OCI-LY1 (cell line): Measurements from ENCODE around the gene SH3PXD2A.

Experiments used
- EZH2 ChIP-seq: fragments of 200-600 bp; sonication (generic), shearing (Covaris generic); IDR thresholded peaks from 2 replicates; pipeline ENCODE4 v1.8.0; 2017; ENCODE audit warnings: borderline replicate concordance, mixed run types, mild to moderate bottlenecking, antibody characterized with exemption, low read length, moderate library complexity, mixed read lengths
- TF ChIP-seq, protein P1 (sequence below): fragments of 200-600 bp; sonication (generic), shearing (Covaris generic); IDR thresholded peaks from 2 replicates; pipeline ENCODE4 v1.5.1; 2017; ENCODE audit warnings: mild to moderate bottlenecking, antibody characterized with exemption, low read length, moderate library complexity, mixed read lengths

DNA sequence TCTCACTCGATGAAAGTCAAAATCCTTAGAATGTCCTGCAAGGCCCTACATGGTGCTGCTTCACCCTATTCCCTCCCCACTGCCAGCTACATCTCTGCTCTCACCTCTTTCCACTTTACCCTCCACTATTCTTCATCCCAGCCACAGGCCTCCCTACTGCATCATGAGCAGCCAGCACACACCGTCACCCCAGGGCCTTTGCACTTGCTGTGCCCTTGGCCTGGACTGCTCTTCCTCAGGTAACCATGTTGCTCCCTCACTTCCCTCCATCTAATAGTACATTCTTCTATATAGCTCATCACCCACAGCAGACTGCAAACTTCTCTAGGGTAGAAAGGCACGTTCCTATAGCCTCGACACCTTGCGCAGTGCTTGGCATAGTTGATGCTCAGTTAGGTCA lies 167.7 kb downstream of the SH3PXD2A start:
- TF ChIP-seq, protein P1, sequence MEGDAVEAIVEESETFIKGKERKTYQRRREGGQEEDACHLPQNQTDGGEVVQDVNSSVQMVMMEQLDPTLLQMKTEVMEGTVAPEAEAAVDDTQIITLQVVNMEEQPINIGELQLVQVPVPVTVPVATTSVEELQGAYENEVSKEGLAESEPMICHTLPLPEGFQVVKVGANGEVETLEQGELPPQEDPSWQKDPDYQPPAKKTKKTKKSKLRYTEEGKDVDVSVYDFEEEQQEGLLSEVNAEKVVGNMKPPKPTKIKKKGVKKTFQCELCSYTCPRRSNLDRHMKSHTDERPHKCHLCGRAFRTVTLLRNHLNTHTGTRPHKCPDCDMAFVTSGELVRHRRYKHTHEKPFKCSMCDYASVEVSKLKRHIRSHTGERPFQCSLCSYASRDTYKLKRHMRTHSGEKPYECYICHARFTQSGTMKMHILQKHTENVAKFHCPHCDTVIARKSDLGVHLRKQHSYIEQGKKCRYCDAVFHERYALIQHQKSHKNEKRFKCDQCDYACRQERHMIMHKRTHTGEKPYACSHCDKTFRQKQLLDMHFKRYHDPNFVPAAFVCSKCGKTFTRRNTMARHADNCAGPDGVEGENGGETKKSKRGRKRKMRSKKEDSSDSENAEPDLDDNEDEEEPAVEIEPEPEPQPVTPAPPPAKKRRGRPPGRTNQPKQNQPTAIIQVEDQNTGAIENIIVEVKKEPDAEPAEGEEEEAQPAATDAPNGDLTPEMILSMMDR, result no peak
- TF ChIP-seq EZH2, result no peak
